Heart left ventricle (tissue), 13 donors: Measurements from ENCODE around the gene PIK3AP1.

ENCODE experiments used
- POLR2A ChIP-seq, 2 donors: fragments of 450-650 bp; IDR thresholded peaks; one replicate each; pipeline ENCODE4 v1.6.1; 2017; ENCODE audit warnings: antibody characterized with exemption in 2 of 2, mild to moderate bottlenecking in 2 of 2, moderate library complexity in 2 of 2
- TF ChIP-seq, protein P1 (sequence below), 12 donors: fragments of 200-600 bp; sonication (generic) in 4 of 12; IDR thresholded peaks; one replicate each; pipeline versions ENCODE4 v1.5.0 to v1.8.0; 2018 to 2022; ENCODE audit warnings: antibody characterized with exemption in 12 of 12, mild to moderate bottlenecking in 5 of 12
- donor health status: ischemic (EF 13 %, LVEDD 7.1; RV severe dilation, severe dysfunction).
- donor health status: DM: no; HTN: yes; CAD: no.
- donor health status: DM: no; HTN: no; CAD: no.
- donor health status: ischemic (EF 25% LVEDD 6.9; RV normal size, moderate dysfunction).
- donor health status: ischemic (EF 25% LVEDD 5.7; RV mildly dilated, moderate dysfunction).
- donor health status: ischemic (EF 35%, LVEDD 5.7; RV mildly dilated, moderate dysfunction).
- donor health status: nonischemic (EF 11% LVEDD 7.7; RV severe dilation, severe dysfunction).
- donor health status: DM: yes; HTN: yes; CAD: no.
- donor health status: PGD.
- donor health status: ischemic (EF 29% LVEDD 5.4; RV normal size, mild dysfunction).
- donor health status: nonischemic (EF 23%, LVEDD 6.1; RV moderate dilation, normal function).

DNA sequence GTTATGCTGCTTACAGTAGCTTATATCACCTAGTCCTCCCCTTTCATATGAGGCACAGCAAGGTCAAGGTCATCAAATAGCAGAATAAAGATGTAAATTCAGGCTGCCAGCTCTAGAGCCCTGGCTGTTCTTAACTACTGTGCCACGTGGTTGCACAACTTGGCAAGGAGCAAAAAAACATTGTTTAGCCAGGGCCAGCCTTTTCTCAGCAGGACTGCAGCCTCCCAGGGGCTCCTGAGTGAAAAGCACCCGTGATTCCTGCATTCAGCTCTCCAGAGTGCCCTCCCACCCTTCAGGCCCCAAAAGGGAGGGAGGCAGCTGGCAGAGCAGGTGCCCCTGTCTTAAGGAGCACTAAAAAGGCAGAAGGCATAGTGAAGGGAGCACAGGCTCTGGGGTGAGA is 101.7 kb downstream of the PIK3AP1 start:
- TF ChIP-seq POLR2A (IDR thresholded peaks at IDR 0.05) = no peak
- TF ChIP-seq, protein P1, sequence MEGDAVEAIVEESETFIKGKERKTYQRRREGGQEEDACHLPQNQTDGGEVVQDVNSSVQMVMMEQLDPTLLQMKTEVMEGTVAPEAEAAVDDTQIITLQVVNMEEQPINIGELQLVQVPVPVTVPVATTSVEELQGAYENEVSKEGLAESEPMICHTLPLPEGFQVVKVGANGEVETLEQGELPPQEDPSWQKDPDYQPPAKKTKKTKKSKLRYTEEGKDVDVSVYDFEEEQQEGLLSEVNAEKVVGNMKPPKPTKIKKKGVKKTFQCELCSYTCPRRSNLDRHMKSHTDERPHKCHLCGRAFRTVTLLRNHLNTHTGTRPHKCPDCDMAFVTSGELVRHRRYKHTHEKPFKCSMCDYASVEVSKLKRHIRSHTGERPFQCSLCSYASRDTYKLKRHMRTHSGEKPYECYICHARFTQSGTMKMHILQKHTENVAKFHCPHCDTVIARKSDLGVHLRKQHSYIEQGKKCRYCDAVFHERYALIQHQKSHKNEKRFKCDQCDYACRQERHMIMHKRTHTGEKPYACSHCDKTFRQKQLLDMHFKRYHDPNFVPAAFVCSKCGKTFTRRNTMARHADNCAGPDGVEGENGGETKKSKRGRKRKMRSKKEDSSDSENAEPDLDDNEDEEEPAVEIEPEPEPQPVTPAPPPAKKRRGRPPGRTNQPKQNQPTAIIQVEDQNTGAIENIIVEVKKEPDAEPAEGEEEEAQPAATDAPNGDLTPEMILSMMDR (IDR thresholded peaks at IDR 0.05) = no peak
